ENCODE results near the gene GPATCH2L. TPM values are rescaled to one million over a fixed set of nuclear protein-coding genes. Genes with fewer than 3 reads are reported as not detected.

GPATCH2L gene
- total RNA-seq, 1 donor from 2014 or later: 78.8 TPM

- Mint-ChIP-seq H3K27me3 (ENCODE audit: unreplicated experiment) (peaks cover 6% of the 10 kb centered on the region), H3K36me3 (ENCODE audit: low read depth, unreplicated experiment) (no peaks in the 10 kb centered on the region), H3K4me1 (ENCODE audit: unreplicated experiment) (peaks cover 15% of the 10 kb centered on the region)
Measured at GRCh38 chr14:76112889-76113624, 38.7 kb upstream of the GPATCH2L start.

GRCh38 chr14:76113691-76114090 lies 38.0 kb upstream of the GPATCH2L start:
- no peak for TF ChIP-seq CTCF (IDR thresholded peaks at IDR 0.05; ENCODE audit: unreplicated experiment)
- Mint-ChIP-seq H3K4me1 (ENCODE audit: unreplicated experiment) (peaks cover 15% of the 10 kb centered on the region), H3K4me3 (ENCODE audit: unreplicated experiment) (no peak overlapping the region), H3K27ac (ENCODE audit: unreplicated experiment) (no peak overlapping the region), H3K36me3 (ENCODE audit: low read depth, unreplicated experiment) (no peaks in the 10 kb centered on the region), H3K9me3 (ENCODE audit: unreplicated experiment) (no peaks in the 10 kb centered on the region), H3K27me3 (ENCODE audit: unreplicated experiment) (peaks cover 4% of the 10 kb centered on the region)
- no peak for DNase-seq (ENCODE audit: low spot score)

More at GRCh38 chr14:76112889-76113624, 38.7 kb upstream of the GPATCH2L start:
- no peak overlapping the region for H3K4me3 Mint-ChIP-seq (ENCODE audit: unreplicated experiment)
- no peak for TF ChIP-seq CTCF (IDR thresholded peaks at IDR 0.05; ENCODE audit: unreplicated experiment)
- no peaks in the 10 kb centered on the region for H3K9me3 Mint-ChIP-seq (ENCODE audit: unreplicated experiment)
- H3K27ac Mint-ChIP-seq (ENCODE audit: unreplicated experiment): no peak overlapping the region
- no peak for DNase-seq (ENCODE audit: low spot score)

- peaks cover 4% of the 10 kb centered on the region for H3K27me3 Mint-ChIP-seq (ENCODE audit: unreplicated experiment)
- H3K4me3 Mint-ChIP-seq (ENCODE audit: unreplicated experiment): no peak overlapping the region
- no peaks in the 10 kb centered on the region for H3K36me3 Mint-ChIP-seq (ENCODE audit: low read depth, unreplicated experiment)
- DNase-seq (ENCODE audit: low spot score): no peak
- H3K27ac Mint-ChIP-seq (ENCODE audit: unreplicated experiment): no peak overlapping the region
- peaks cover 15% of the 10 kb centered on the region for H3K4me1 Mint-ChIP-seq (ENCODE audit: unreplicated experiment)
- no peaks in the 10 kb centered on the region for H3K9me3 Mint-ChIP-seq (ENCODE audit: unreplicated experiment)
- no peak for TF ChIP-seq CTCF (IDR thresholded peaks at IDR 0.05; ENCODE audit: unreplicated experiment)
Measured at GRCh38 chr14:76115010-76115422, 36.7 kb upstream of the GPATCH2L start.

GRCh38 chr14:76117789-76118484 lies 33.8 kb upstream of the GPATCH2L start:
- Mint-ChIP-seq H3K27ac (ENCODE audit: unreplicated experiment) (no peak overlapping the region), H3K4me1 (ENCODE audit: unreplicated experiment) (peaks cover 13% of the 10 kb centered on the region), H3K36me3 (ENCODE audit: low read depth, unreplicated experiment) (no peaks in the 10 kb centered on the region), H3K27me3 (ENCODE audit: unreplicated experiment) (peaks cover 2% of the 10 kb centered on the region), H3K4me3 (ENCODE audit: unreplicated experiment) (no peak overlapping the region), H3K9me3 (ENCODE audit: unreplicated experiment) (no peaks in the 10 kb centered on the region)
- no peak for TF ChIP-seq CTCF (IDR thresholded peaks at IDR 0.05; ENCODE audit: unreplicated experiment)
- DNase-seq (ENCODE audit: low spot score): no peak

GRCh38 chr14:76118594-76118993 lies 33.1 kb upstream of the GPATCH2L start:
- TF ChIP-seq CTCF (IDR thresholded peaks at IDR 0.05; ENCODE audit: unreplicated experiment): no peak
- Mint-ChIP-seq H3K4me1 (ENCODE audit: unreplicated experiment) (peaks cover 11% of the 10 kb centered on the region), H3K27ac (ENCODE audit: unreplicated experiment) (no peak overlapping the region), H3K27me3 (ENCODE audit: unreplicated experiment) (peaks cover 2% of the 10 kb centered on the region), H3K9me3 (ENCODE audit: unreplicated experiment) (no peaks in the 10 kb centered on the region), H3K4me3 (ENCODE audit: unreplicated experiment) (no peak overlapping the region), H3K36me3 (ENCODE audit: low read depth, unreplicated experiment) (no peaks in the 10 kb centered on the region)
- no peak for DNase-seq (ENCODE audit: low spot score)
